Suppressor macrophage treated with lipopolysaccharide for 4 hours (primary cell): ENCODE results near the gene LPIN1.

Experiments
- DNase-seq: peaks from one replicate; pipeline ENCODE4 v3.0.0-alpha.2; 2020

LPIN1 gene

DNA sequence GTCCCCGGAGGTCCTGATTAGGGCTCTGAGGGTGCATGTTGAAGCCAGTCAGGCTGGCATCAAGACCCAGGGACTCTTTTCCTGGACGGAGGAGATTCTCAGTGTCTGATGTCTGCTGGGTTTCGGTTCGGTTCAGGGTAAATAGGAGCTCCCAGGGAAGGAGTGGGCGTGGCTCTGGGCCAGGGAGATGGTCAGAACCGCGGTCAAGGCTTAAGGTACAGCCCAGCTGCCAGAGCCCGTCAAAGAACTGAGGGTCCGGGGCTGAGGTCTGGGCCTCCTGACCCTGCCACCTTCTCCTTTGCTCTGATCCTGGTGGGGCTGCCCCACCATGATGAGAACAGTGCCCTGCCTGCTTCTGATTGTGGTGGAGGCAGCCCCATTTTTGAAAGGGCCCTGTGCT lies 39.8 kb downstream of the LPIN1 start:
- DNase-seq: no peak

GRCh38 chr2:11786592-11786991 lies 40.2 kb downstream of the LPIN1 start:
- DNase-seq: no peak

DNA sequence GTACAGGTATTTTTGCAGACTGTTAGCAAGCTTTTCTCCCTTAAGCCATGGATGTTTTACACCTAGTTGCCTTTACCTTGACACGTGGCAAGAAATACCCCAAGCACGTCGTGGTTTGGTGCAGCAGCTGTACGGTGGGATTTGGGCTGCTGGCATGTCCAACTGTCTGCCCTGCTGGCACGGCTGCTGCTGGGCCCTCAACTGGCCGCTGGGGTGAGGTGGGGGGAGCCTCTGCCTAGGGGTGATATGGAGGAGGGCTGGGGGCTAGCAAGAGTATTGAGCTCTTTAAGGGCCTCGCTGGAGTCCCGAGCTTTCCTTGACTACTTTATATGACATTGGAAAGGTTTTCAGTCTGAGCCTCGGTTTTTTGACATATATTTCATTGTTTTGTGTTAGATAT lies 41.6 kb downstream of the LPIN1 start:
- no peak for DNase-seq

GRCh38 chr2:11788461-11789124 lies 42.2 kb downstream of the LPIN1 start:
- no peak for DNase-seq

DNA sequence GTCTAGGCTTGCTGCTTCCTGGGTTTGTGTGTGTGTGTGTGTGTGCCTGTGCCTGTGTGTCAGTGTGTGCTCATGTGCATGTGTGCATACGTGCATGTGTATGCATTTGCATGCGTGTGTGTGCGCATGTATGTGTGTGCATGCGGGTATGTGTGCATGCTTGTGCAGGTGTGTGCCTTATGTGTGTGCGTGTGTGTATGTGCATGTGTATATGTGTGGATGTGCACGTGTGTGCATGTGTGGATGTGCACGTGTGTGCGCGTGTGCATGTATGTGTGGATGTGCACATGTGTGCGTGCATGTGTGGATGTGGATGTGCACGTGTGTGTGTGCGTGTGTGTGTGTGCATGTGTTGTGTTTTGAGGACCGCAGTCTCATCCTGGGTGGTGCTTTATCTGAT lies 42.8 kb downstream of the LPIN1 start:
- no peak for DNase-seq

GRCh38 chr2:11790228-11790627 lies 43.8 kb downstream of the LPIN1 start:
- no peak for DNase-seq

- DNase-seq: no peak
Observed at GRCh38 chr2:11795590-11795989, 49.2 kb downstream of the LPIN1 start.

DNA sequence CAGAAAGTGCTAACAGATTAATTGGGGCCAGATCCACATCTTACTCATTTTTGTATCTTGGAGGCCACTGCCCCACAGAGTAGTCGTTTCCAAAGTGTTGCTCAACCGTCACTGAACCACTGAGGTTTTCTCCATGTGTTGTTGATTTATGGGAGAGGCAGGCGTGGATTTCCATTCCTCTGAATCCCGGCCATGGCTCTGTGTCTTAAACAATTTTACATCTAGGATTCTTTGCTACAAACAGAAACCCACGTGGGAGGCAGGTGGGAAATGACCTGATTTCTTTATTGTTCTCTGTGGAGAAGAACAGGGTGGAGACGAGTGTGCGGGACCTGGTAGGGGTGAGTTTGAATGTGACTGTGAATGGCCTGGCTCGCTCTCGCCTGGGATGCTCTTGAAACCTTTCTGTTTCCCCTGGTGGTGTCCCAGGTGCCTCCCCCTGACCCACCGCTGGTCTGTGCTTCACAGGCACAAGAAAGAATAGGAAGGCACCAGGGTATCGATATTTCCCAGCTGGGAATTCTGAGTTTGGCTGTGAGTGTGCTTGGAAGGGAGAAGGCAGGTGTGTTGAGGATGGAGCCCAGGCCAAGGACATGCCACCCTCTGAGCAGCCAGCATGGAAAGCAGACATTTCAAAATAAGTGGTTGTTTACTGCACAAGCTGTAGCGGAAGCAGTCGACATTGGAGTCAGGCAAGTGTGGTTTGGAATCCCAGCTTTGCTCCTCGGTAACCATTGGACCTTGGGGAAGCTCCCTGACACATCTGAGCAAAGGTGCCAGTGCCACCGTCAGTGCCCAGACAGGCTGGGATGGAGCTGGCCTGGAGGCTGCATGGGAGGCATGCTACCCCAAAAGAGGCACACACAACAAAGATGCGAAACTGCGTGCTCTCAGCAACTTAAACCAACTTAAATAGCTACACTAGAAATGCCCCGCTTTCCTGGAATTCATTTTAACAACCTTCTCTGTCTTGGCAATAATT lies 50.0 kb downstream of the LPIN1 start:
- no peak for DNase-seq

- no peak for DNase-seq
Observed at GRCh38 chr2:11797846-11798245, 51.4 kb downstream of the LPIN1 start.

GRCh38 chr2:11798701-11799435 lies 52.4 kb downstream of the LPIN1 start:
- DNase-seq: no peak

DNA sequence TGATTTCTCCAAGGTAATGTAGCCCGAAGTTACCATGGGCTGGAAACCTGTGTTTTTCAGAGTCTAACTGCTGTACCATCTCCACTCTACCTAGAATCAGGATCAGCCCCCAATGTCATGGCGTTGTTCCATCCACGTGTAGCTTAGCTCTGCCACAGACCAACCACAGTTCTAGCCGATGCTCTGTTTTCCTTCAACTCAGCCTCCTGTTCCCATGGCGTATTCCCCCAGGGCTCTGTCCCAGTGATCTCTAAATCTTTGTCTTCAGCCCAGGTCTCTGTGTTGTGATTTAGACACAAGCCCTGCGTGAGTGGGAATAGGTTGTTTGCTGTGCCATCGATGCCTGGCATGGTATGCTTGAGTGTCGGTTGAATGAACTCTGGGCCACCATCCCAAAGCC lies 53.4 kb downstream of the LPIN1 start:
- no peak for DNase-seq

DNA sequence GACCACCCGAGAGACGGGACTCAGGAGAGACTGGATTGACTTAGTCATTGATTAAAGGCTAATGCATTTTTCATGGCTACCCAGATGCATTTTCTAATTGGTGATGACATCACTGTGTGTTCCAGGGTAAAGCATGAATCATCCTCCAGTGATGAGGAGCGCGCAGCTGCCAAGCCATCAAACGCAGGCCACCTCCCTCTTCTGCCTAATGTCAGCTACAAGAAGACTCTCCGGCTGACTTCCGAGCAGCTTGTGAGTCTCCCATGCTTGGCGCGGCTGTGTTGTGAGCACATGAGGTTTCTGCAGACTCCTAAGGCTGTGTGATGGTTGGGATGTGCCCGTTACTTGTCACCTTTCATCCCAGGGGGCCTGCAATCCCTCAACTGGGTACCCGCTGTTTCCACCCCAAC lies 56.4 kb downstream of the LPIN1 start:
- DNase-seq: no peak

- no peak for DNase-seq
Observed at GRCh38 chr2:11805024-11805423, 58.6 kb downstream of the LPIN1 start.

DNA sequence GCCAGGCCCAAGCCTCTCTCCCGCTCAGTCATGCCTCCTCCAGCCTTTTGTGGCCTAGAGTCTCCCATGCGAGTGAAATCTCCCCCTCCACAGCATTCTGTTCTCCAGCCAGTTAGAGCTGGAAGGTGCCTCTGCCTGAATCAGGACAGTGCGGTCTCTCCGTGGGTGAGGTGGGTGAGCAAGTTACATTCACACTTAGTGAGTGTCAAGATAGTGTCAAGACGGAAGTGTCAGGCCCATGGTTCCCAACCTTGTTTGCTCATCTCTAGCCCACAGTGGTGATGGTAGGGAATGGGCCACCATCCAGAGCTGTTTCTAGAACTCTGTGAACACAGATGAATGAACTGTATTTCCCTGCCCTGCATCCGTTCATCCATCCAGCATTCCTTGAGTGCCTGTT lies 59.5 kb downstream of the LPIN1 start:
- DNase-seq: no peak

GRCh38 chr2:11807156-11808015 lies 61.0 kb downstream of the LPIN1 start:
- DNase-seq: no peak

DNA sequence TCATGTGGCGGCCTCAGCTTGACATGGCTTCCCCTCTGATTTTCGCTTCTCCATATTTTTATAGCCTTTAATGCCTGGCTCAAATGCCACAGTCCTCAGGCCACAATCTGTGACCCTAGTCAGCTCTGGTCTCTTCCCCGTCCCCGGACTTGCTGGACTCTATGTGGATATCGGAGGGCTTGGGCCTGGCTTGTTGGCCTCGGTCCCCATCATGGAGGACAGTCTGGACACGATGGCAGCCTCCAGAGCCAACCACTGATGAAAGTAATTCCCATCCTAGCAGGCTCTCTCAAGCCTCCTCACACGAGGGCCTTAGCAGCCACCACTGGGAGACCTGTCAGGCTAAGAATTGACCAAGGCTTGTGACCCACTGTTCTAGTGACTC lies 61.6 kb downstream of the LPIN1 start:
- no peak for DNase-seq

DNA sequence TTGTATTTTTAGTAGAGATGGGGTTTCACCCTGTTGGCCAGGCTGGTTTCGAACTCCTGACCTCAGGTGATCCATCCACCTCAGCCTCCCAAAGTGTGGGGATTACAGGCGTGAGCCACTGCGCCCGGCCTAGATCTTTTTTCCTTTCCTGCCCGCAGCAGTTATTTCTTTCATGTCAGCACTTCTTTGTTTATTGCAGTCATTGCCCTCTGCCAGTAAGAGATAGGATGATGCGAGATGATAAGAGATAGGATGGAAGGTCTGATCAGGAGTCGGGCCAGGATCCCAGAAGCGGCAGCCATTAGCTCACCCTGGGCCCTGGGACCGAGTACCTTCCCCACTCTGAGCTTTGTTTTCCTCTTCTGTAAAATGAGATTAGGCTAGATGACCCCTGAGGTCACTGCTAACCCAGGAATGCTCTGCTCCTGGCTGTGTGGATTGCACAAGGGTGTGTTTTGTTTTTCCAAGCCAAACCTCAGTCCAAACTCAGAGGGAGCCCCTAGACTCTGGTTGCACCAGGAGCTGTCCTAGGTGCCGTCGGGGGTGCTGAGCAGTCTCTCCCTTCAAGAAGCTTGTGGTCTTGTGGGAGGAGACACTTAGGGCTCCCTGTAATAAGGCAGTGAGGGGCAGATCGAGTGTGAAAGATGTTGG lies 63.3 kb downstream of the LPIN1 start:
- DNase-seq: no peak

GRCh38 chr2:11810237-11810977 lies 64.0 kb downstream of the LPIN1 start:
- no peak for DNase-seq

DNA sequence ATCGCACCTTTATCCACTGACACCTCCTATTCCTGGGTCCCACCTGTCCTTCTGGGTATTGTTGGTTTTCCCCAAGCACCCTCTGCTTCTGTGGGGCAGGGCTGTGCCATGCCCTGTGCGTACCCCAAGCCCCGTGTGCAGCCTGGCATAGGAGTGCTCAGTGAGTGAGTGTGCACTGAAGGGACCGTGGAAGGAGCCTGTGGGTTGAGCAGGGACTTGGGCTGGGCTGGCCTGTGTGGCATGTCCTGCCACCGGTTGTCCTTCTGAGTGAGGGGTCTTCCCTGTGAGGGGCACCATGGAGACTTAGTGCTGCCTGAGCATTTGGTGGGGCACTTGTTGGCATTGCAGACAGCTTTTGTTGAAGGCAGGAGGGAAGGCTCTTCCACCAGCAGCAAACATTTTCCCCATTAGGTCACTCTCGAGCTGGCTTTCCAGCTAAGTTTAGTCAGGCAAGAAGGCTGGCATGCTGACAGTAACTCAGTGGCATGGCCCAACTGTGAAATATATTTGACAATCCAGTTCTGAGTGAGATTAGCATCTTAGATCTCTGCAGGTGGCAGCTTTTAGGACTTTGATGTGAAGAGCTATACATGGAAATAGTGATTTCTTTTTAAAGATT lies 64.7 kb downstream of the LPIN1 start:
- no peak for DNase-seq

- DNase-seq: no peak
Observed at GRCh38 chr2:11812466-11813248, 66.2 kb downstream of the LPIN1 start.
